A673 (cell line): Measurements from ENCODE around the gene SFMBT2. TPM values are rescaled to one million over a fixed set of nuclear protein-coding genes. Genes with fewer than 3 reads are reported as not detected.

Experiments
- BruUV-seq: library from RNA; stranded (reverse); fragments of 400-500 nt; replicated peaks from 2 replicates; lab custom pipeline; 2021; lab: Mats Ljungman, UMichigan
- CTCF ChIA-PET: fragments of 300-600 bp; sonication (Branson Sonifier 250); formaldehyde crosslinking; loops from one replicate; lab custom pipeline; 2022; ENCODE audit warnings: antibody characterized with exemption; lab: Charles Lee
- POLR2A ChIA-PET: fragments of 300-600 bp; sonication (Branson Sonifier 250); formaldehyde crosslinking; loops from one replicate; lab custom pipeline; 2022; ENCODE audit warnings: antibody characterized with exemption; ENCODE audit not compliant: low non-redundant PET; lab: Charles Lee
- DNase-seq: peaks from one replicate; pipeline ENCODE4 v3.0.0-alpha.2; 2015; ENCODE audit warnings: low spot score
- H3K27ac ChIP-seq: fragments of 200-600 bp; sonication (generic); 2 replicates; pipeline ENCODE4 v1.5.1; 2016; ENCODE audit warnings: mixed run types, low read depth, mild to moderate bottlenecking, mixed read lengths, antibody characterized with exemption, low read length; ENCODE audit not compliant: poor library complexity, severe bottlenecking
- H3K27me3 ChIP-seq: fragments of 200-600 bp; sonication (generic); replicated peaks from 2 replicates; pipeline ENCODE4 v1.6.1; 2017; ENCODE audit warnings: mixed run types, low read depth, mild to moderate bottlenecking, mixed read lengths, antibody characterized with exemption, low read length; ENCODE audit not compliant: insufficient read depth, poor library complexity
- H3K36me3 ChIP-seq: fragments of 200-600 bp; sonication (generic); 2 replicates; pipeline ENCODE4 v1.6.1; 2016; ENCODE audit warnings: mixed run types, mild to moderate bottlenecking, mixed read lengths, antibody characterized with exemption, low read length; ENCODE audit not compliant: insufficient read depth, poor library complexity, severe bottlenecking
- H3K4me1 ChIP-seq: fragments of 200-600 bp; sonication (generic); 2 replicates; pipeline ENCODE4 v1.6.1; 2017; ENCODE audit warnings: mixed run types, mild to moderate bottlenecking, mixed read lengths, antibody characterized with exemption, low read length; ENCODE audit not compliant: insufficient read depth, poor library complexity, severe bottlenecking
- H3K4me3 ChIP-seq: fragments of 200-600 bp; sonication (generic); 2 replicates; pipeline ENCODE4 v1.5.1; 2016; ENCODE audit warnings: low read depth, mixed run types, mild to moderate bottlenecking, mixed read lengths, low read length; ENCODE audit not compliant: poor library complexity, severe bottlenecking
- H3K9me3 ChIP-seq: fragments of 200-600 bp; sonication (generic); 2 replicates; pipeline ENCODE4 v1.6.1; 2016; ENCODE audit warnings: mixed run types, low read depth, mild to moderate bottlenecking, mixed read lengths, antibody characterized with exemption, low read length; ENCODE audit not compliant: poor library complexity, severe bottlenecking
- EZH2 ChIP-seq: fragments of 200-600 bp; sonication (generic); IDR thresholded peaks from 2 replicates; pipeline ENCODE4 v1.6.1; 2017; ENCODE audit warnings: borderline replicate concordance, low read depth, mild to moderate bottlenecking, mixed read lengths, antibody characterized with exemption, low read length; ENCODE audit not compliant: poor library complexity, severe bottlenecking
- intact Hi-C: fragments of 100-400 bp; cut with micrococcal nuclease; formaldehyde crosslinking; loops from one replicate; pipeline ENCODE4 v1.10.0; 2022; ENCODE audit not compliant: unreplicated experiment
- total RNA-seq: library from RNA; stranded (reverse); gene quantifications from 2 replicates; pipeline ENCODE4 v1.2.3, GENCODE V29; 2021
- TF ChIP-seq, protein P1 (sequence below): fragments of 300-800, 200-600 bp; sonication (generic); conservative IDR thresholded peaks from 2 replicates; pipeline ENCODE4 v1.5.1; 2017; ENCODE audit warnings: low read depth, mild to moderate bottlenecking, antibody characterized with exemption, low read length, moderate library complexity, mixed read lengths

Gene SFMBT2
- total RNA-seq, 1 experiment from 2014 or later: 8.2 TPM

DNA sequence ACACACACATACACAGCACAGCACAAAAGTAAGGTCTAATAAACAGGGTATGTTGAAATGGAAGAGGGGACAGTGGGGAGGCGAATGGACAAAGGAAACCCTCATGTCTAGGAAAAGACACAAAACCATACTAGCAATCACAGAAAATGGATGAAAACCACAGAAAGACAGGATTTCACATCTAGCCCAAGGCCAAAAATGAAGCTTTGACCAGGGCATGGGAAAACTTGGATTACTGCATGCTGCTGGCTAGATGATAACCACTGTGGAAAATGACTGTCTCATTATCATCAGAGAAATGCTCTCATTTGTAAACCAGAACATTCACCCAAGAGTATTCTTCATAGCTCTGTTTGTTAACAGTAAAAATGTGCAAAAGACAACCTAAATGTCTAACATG lies 88.2 kb downstream of the SFMBT2 start:
- BruUV-seq: no TSS peak
- CTCF ChIA-PET: no interaction called here
- POLR2A ChIA-PET: no interaction called here
- Histone ChIP-seq H3K27me3 (no peaks in the 10 kb centered on the region), H3K4me3 (no peak overlapping the region), H3K4me1 (no peaks in the 10 kb centered on the region), H3K9me3 (no peaks in the 10 kb centered on the region), H3K27ac (no peak overlapping the region), H3K36me3 (no peaks in the 10 kb centered on the region)
- no peak for DNase-seq
- TF ChIP-seq EZH2: no peak
- TF ChIP-seq, protein P1, sequence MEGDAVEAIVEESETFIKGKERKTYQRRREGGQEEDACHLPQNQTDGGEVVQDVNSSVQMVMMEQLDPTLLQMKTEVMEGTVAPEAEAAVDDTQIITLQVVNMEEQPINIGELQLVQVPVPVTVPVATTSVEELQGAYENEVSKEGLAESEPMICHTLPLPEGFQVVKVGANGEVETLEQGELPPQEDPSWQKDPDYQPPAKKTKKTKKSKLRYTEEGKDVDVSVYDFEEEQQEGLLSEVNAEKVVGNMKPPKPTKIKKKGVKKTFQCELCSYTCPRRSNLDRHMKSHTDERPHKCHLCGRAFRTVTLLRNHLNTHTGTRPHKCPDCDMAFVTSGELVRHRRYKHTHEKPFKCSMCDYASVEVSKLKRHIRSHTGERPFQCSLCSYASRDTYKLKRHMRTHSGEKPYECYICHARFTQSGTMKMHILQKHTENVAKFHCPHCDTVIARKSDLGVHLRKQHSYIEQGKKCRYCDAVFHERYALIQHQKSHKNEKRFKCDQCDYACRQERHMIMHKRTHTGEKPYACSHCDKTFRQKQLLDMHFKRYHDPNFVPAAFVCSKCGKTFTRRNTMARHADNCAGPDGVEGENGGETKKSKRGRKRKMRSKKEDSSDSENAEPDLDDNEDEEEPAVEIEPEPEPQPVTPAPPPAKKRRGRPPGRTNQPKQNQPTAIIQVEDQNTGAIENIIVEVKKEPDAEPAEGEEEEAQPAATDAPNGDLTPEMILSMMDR: no peak
- intact Hi-C loops: no loop called here

DNA sequence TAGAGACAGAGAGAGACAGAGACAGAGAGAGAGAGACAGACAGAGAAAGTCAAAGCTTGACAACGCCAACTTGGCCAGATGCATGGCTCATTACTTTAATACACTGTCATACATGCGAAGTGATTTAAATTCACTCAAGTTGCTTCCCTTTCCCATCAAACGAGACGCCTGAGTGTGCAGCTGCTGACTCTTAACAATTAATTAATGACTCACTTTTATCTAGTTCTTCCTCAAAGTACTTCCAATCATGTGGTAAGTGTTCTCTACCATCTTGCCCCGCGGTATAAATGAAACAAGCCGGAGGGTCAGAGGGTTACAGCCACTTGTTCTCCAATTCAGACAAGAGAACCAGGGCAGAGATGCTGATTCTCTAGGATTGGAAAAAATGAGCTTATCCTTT lies 90.8 kb downstream of the SFMBT2 start:
- H3K27ac ChIP-seq: no peak overlapping the region
- ChIA-PET POLR2A (interaction anchor here (0.6 kb wide), 1 partner anchor 22 kb away, joined by 14 read pairs; no protein-coding TSS in a partner anchor), CTCF (no interaction called here)
- TF ChIP-seq, protein P1: no peak
- TF ChIP-seq EZH2: no peak
- DNase-seq: no peak
- intact Hi-C loops: no loop called here
- no peaks in the 10 kb centered on the region for H3K9me3 ChIP-seq
- no peaks in the 10 kb centered on the region for H3K27me3 ChIP-seq
- H3K4me1 ChIP-seq: no peaks in the 10 kb centered on the region
- H3K4me3 ChIP-seq: no peak overlapping the region
- H3K36me3 ChIP-seq: no peaks in the 10 kb centered on the region
- no TSS peak for BruUV-seq

DNA sequence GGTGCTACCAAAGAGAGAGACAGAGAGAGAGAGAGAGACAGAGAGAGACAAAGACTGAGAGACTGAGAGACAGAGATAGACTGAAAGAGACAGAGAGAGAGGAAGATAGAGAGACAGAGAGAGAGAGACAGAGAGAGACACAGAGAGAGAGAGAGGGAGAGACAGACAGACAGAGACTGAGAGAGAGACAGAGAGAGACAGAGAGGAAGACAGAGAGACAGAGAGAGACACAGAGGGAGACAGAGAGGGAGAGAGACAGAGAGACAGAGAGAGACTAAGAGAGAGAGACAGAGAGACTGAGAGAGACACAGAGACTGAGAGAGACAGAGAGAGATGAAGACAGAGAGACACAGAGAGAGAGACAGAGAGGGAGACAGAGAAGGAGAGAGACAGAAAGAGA lies 91.2 kb downstream of the SFMBT2 start:
- no peaks in the 10 kb centered on the region for H3K9me3 ChIP-seq
- H3K36me3 ChIP-seq: no peaks in the 10 kb centered on the region
- TF ChIP-seq, protein P1: no peak
- no peak for TF ChIP-seq EZH2
- ChIA-PET CTCF (no interaction called here), POLR2A (no interaction called here)
- no peak overlapping the region for H3K27ac ChIP-seq
- H3K4me1 ChIP-seq: no peaks in the 10 kb centered on the region
- intact Hi-C loops: no loop called here
- H3K4me3 ChIP-seq: no peak overlapping the region
- no peak for DNase-seq
- no TSS peak for BruUV-seq
- no peaks in the 10 kb centered on the region for H3K27me3 ChIP-seq
